AG09319 (cell line): ENCODE measurements around the gene MEX3A.

Source experiments
- DNase-seq: peaks from one replicate; pipeline ENCODE4 v3.0.0-alpha.2; 2010; ENCODE audit warnings: low read depth; ENCODE audit errors: extremely low read depth
- CTCF ChIP-seq: IDR thresholded peaks from 2 replicates; pipeline ENCODE4 v1.5.1; 2011; ENCODE audit warnings: low read depth, mild to moderate bottlenecking, inconsistent platforms, low read length, moderate library complexity

The MEX3A gene

GRCh38 chr1:156064615-156065014 is 17.6 kb downstream of the MEX3A start:
- TF ChIP-seq CTCF, result no peak
- DNase-seq, result no peak

DNA sequence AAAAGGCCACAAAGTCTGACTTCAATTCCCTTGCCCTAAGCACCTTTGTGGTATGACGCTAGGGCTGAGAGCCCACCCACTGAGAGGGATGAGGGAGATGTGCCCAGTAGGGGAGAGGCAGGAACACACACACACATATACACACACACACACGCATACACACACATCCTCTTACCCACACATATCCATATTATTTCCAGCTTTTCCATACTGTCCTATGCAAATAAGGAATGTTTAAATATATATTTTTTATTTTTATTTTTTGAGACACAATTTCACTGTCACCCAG is 18.3 kb downstream of the MEX3A start:
- no peak for TF ChIP-seq CTCF
- no peak for DNase-seq

- no peak for TF ChIP-seq CTCF
- DNase-seq, result no peak
Observed at GRCh38 chr1:156062189-156062588, 20.1 kb downstream of the MEX3A start.

DNA sequence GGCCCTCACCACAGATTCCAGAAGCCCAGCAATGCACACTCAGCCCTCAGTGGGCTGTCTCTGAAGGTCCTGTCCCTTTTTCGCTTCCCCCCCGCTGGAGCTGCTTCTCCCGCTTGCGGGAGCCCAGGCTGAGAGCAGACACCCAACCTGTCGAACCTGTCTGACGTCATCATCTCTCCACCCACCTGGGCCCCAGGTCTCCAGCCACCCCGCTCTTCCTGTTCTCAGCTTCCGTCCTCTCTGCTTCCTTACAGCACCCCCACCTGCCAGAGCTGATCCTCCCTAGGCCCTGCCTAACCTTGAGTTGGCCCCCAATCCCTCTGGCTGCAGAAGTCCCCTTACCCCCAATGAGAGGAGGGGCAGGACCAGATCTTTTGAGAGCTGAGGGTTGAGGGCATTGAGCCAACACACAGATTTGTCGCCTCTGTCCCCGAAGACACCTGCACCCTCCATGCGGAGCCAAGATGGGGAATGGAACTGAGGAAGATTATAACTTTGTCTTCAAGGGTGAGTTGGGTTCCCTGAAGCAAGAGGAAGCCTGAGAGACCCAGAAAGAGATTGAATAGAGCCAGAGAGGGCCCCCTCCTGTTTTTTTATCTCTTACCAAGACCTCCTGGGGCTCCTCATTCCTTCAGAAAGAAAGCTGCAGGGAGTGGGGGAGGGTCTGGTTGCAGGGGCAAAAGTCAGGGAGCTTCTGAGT is 21.2 kb downstream of the MEX3A start, which contains the start of gene RAB25:
RAB25 (plus strand) TSS at position 224 of the 700 bp plus-strand sequence; CDS start at position 465, 241 bp downstream.
- no peak for DNase-seq
- TF ChIP-seq CTCF, result no peak

DNA sequence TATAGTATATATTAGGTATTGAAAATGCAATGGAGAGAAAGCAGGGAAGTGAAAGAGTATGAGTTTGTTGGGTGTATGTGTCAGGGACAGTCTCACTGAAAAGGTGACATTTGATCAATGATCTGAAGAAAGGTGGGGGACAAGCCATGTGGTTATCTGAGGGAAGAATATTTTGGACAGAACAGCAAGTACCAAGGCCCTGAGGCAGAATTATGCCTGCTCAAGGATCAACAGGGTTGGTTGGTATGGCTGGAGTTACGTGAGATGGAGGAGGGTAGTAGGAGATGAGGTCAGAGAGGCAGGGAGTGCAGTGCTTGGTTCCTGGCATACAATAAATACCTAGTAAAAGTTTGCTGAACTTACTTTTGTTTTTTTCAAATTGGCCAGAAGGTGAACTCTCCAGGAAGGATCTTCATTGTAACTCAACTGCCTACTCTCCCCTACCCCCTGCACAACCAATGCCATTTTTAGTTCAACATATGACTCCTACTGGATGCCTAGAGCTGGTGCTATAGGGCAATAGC is 25.9 kb downstream of the MEX3A start:
- TF ChIP-seq CTCF, result no peak
- DNase-seq, result no peak

DNA sequence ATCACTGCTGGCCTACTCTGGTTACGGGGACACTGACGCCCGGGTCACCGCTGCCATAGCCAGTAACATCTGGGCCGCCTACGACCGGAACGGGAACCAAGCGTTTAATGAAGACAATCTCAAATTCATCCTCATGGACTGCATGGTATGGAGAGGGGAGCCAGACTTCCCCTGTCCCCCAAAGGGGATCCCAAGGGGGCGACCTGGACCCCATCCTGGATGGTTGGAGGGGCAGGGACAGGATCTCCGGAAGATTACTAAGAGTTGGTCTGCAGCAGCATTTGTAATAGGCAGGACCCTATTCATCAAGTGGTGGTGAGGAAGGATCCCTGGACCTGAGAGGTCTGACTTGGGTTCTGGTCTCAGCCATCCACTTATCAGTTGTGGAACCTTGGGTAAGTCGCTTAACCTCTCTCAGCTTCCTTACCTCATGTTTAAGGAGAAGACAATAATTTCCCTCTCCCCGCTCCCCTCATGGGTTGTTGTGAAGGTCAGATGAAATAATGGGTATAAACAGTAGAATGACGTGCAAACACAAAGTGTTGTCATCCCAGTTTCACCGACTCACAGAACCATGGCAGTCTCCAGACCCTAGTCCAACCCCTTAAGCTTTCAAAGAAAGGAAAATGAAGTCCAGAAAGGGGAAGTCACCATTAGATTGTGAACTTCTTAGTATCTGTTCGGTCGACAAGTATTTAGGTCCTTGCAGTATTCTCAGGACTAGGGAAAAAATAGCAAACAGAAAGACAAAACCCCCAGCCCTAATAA is 26.8 kb downstream of the MEX3A start:
- DNase-seq, result no peak
- TF ChIP-seq CTCF, result no peak
